HG03460 (cell line): ENCODE data around the gene GNB1L.
"Not testable (repeated sequence)": the region's sequence is repeated elsewhere in the genome, so short reads cannot be mapped to it uniquely, and the experiment has no call there.

Source experiments
- ATAC-seq: cut with Tn5 transposase; IDR thresholded peaks from one replicate; pipeline ENCODE4 v1.9.1; 2021; ENCODE audit not compliant: unreplicated experiment

Gene GNB1L

DNA sequence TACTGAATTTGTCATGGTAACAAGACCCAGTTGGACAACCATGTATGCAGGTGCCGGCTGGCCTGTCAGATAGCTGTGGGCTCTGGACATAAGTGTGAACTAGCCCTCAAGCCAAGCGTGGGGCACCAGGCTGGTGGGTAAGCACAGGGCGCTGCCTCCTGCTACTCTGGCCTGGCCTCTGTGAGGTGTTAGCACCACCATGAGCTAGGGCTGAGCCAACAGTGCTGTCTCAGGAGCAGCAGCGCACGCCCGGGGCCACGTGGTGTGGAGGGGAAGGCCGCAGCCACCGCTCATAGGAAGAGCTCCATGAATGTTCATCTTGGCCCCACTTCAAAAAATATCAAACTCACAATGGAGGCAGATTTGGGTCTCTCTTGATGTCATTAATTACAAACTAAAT lies 35.3 kb upstream of the GNB1L start:
- ATAC-seq: no peak

- ATAC-seq: no peak
Observed at GRCh38 chr22:19888131-19888746, 33.6 kb upstream of the GNB1L start.

- ATAC-seq: no peak
Observed at GRCh38 chr22:19887256-19887985, 32.7 kb upstream of the GNB1L start.

GRCh38 chr22:19886605-19887255 lies 32.1 kb upstream of the GNB1L start:
- ATAC-seq: no peak

GRCh38 chr22:19885841-19886592 lies 31.3 kb upstream of the GNB1L start:
- no peak for ATAC-seq

DNA sequence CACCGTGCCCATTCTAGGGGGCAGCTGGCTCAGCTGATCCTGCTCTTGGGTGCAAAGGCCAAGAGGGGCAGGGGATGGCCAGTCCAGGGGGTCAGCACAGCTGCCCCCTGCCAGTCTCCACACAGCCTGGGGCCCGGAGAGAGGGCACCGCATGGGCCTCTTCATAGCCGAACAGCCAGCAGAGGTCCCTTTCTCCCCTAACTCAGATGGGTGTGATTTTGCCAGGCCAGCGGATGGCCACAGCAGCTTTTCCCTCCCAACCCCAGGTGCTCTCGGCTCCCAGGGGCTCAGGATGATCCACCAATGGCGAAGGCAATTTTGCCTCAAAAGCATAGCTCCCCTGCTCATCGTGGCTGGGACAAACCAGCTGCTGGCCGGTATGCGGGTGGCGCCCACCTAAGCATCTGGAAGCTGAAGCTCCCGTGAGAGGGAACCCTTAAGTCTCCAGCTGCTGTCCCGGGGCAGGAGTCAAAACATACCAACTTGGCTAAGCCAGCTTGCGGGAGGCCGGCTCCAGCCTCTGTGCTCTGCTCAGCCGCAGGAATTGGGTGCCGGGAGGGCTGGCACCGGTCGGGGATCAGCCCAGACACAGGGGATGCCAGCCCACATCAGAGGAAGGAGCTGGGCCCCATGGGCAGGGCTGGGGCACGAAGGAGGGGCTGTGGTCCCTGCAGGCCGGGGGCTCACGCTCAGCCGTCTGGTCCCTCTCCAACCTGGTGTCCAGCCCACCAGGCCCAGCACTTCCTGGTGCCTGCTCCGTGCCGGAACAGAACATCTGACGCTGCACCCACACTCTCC lies 30.5 kb upstream of the GNB1L start:
- no peak for ATAC-seq

GRCh38 chr22:19884161-19884953 lies 29.7 kb upstream of the GNB1L start:
- no peak for ATAC-seq

- not testable (repeated sequence) for ATAC-seq
Observed at GRCh38 chr22:19883446-19883845, 28.8 kb upstream of the GNB1L start.

GRCh38 chr22:19882446-19883381 lies 28.0 kb upstream of the GNB1L start:
- ATAC-seq: no peak

- no peak for ATAC-seq
Observed at GRCh38 chr22:19880786-19881569, 26.3 kb upstream of the GNB1L start.

GRCh38 chr22:19879992-19880785 lies 25.5 kb upstream of the GNB1L start:
- ATAC-seq: no peak

- no peak for ATAC-seq
Observed at GRCh38 chr22:19879643-19879991, 24.9 kb upstream of the GNB1L start.

DNA sequence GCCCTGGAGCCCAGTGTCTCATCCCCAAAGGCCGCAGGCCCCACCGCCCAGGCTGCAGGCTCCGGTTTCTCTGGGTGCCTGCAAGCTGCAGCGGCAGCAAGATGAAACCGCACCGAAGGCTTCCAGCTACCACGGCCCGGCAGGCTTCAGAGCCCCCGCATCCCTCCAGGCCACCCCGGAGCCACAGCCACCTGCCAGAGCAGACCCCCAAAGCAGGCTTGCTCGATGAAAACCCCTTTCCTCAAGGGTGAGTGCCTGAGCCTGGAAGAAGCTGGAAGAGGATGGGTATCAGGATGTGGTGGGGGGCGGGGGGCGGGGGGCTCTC lies 24.5 kb upstream of the GNB1L start:
- no peak for ATAC-seq

GRCh38 chr22:19878461-19879245 lies 24.0 kb upstream of the GNB1L start:
- ATAC-seq: no peak

DNA sequence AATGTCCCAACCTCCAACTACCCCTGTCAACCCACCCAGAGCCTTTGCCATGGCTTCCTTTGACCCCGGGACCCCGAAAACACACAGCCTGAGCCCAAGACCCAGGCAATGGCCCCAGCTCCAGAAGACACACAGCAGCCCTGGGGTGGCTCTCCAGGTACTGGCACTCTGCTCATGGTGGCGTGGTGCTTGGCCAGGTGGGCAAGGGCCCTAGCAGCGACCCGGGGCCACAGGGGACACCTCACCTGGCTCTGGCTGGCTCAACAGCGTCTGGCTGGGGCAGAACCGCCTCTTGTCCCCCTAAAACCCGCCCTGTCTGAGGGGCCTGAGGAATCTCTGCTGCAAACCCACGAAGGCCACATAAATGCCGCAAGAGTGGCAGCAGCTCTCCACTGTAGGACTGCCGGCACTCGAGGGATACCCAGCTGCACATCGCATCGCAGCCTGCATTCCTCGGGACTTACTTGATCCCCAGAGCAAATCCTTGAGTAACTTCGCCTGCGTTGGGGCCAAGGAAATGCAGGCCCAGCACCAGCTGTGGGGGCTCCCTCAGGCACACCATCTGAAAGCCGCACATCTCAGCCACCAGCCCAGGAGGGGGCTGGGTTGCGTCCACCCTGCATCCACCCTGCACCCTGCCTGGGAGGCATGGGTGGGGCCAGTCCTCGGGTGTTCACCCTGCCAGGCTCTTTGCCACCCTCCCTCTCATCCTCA lies 23.1 kb upstream of the GNB1L start:
- ATAC-seq: no peak

- no peak for ATAC-seq
Observed at GRCh38 chr22:19876941-19877625, 22.4 kb upstream of the GNB1L start.
